ENCODE results near the gene MTHFD2L.

Gene MTHFD2L

GRCh38 chr4:74166818-74167217 is 8.9 kb downstream of the MTHFD2L start:
- no peak for TF ChIP-seq CTCF (IDR thresholded peaks at IDR 0.05; ENCODE audit: control insufficient read depth, insufficient read depth, low read depth, low read length, missing control alignments)
- H3K4me3 ChIP-seq (ENCODE audit: control insufficient read depth, low read depth, low read length): no peak overlapping the region
- DNase-seq (ENCODE audit: low read depth): no peak

- DNase-seq (ENCODE audit: low read depth): no peak
- TF ChIP-seq CTCF (IDR thresholded peaks at IDR 0.05; ENCODE audit: control insufficient read depth, insufficient read depth, low read depth, low read length, missing control alignments): no peak
- no peak overlapping the region for H3K4me3 ChIP-seq (ENCODE audit: control insufficient read depth, low read depth, low read length)
These were observed 9.7 kb downstream of the MTHFD2L start for GRCh38 chr4:74167585-74167984.

GRCh38 chr4:74168841-74169240 is 10.9 kb downstream of the MTHFD2L start:
- no peak for TF ChIP-seq CTCF (IDR thresholded peaks at IDR 0.05; ENCODE audit: control insufficient read depth, insufficient read depth, low read depth, low read length, missing control alignments)
- no peak overlapping the region for H3K4me3 ChIP-seq (ENCODE audit: control insufficient read depth, low read depth, low read length)
- DNase-seq (ENCODE audit: low read depth): no peak

- no peak for TF ChIP-seq CTCF (IDR thresholded peaks at IDR 0.05; ENCODE audit: control insufficient read depth, insufficient read depth, low read depth, low read length, missing control alignments)
- DNase-seq (ENCODE audit: low read depth): no peak
- H3K4me3 ChIP-seq (ENCODE audit: control insufficient read depth, low read depth, low read length): no peak overlapping the region
These were observed 15.4 kb downstream of the MTHFD2L start for GRCh38 chr4:74173321-74173720.

GRCh38 chr4:74174421-74174820 is 16.5 kb downstream of the MTHFD2L start:
- no peak for DNase-seq (ENCODE audit: low read depth)
- no peak overlapping the region for H3K4me3 ChIP-seq (ENCODE audit: control insufficient read depth, low read depth, low read length)

GRCh38 chr4:74174941-74175340 is 17.0 kb downstream of the MTHFD2L start:
- DNase-seq (ENCODE audit: low read depth): no peak
- TF ChIP-seq CTCF (IDR thresholded peaks at IDR 0.05; ENCODE audit: control insufficient read depth, insufficient read depth, low read depth, low read length, missing control alignments): no peak
- H3K4me3 ChIP-seq (ENCODE audit: control insufficient read depth, low read depth, low read length): no peak overlapping the region

More at GRCh38 chr4:74174421-74174820, 16.5 kb downstream of the MTHFD2L start:
- no peak for TF ChIP-seq CTCF (IDR thresholded peaks at IDR 0.05; ENCODE audit: control insufficient read depth, insufficient read depth, low read depth, low read length, missing control alignments)

- no peak for DNase-seq (ENCODE audit: low read depth)
- H3K4me3 ChIP-seq (ENCODE audit: control insufficient read depth, low read depth, low read length): no peak overlapping the region
- no peak for TF ChIP-seq CTCF (IDR thresholded peaks at IDR 0.05; ENCODE audit: control insufficient read depth, insufficient read depth, low read depth, low read length, missing control alignments)
These were observed 17.5 kb downstream of the MTHFD2L start for GRCh38 chr4:74175379-74175778.

Data from AG09309 (cell line).